ENCODE data around the gene C5orf58. TPM values are rescaled to one million over a fixed set of nuclear protein-coding genes. Genes with fewer than 3 reads are reported as not detected.

The C5orf58 gene, protein sequence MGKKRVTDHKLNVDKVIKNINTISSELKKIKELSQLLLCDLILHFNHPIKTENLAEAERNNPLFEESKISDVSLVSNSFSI
- not detected for total RNA-seq

DNA sequence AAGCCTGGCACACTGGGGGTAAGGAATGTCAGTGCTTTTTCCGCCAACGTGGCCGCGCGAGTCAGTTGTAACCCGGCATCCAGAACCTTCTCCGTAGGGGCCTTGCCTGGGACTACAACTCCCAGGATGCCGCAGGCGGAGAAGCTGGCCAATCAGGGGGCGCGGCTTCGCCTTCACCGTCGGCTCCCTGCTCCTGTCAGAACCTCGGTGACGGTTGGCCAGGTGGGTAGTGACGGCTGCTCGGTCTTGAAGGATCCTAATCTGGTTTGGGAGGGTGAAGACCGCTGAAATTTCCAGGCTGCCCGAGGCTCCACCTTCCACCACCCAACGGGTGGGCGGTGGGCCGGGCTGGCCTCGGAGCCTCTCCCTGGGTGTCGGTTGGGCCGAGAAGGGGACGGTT is at the start of gene C5orf58:
Gene C5orf58 (plus strand): TSS at position 200 of the 400 bp plus-strand sequence. CDS start 1,992 bp downstream, outside the sequence.
- Mint-ChIP-seq H3K27me3 (ENCODE audit: low read depth) (no peaks in the 10 kb centered on the region), H3K9me3 (no peaks in the 10 kb centered on the region), H3K27ac (no peak within 1 kb of the TSS), H3K36me3 (ENCODE audit: low read depth) (no peaks in the 10 kb centered on the region), H3K4me1 (ENCODE audit: low read depth) (peaks cover 2% of the 10 kb centered on the region), H3K4me3 (no peak within 1 kb of the TSS)
- DNase-seq: no peak
- intact Hi-C loops (cut with micrococcal nuclease): no loop called here
- CTCF ChIA-PET: interaction anchor here (1.0 kb wide), 1 partner anchor 107 kb away, joined by 4 read pairs; no protein-coding TSS in a partner anchor

DNA sequence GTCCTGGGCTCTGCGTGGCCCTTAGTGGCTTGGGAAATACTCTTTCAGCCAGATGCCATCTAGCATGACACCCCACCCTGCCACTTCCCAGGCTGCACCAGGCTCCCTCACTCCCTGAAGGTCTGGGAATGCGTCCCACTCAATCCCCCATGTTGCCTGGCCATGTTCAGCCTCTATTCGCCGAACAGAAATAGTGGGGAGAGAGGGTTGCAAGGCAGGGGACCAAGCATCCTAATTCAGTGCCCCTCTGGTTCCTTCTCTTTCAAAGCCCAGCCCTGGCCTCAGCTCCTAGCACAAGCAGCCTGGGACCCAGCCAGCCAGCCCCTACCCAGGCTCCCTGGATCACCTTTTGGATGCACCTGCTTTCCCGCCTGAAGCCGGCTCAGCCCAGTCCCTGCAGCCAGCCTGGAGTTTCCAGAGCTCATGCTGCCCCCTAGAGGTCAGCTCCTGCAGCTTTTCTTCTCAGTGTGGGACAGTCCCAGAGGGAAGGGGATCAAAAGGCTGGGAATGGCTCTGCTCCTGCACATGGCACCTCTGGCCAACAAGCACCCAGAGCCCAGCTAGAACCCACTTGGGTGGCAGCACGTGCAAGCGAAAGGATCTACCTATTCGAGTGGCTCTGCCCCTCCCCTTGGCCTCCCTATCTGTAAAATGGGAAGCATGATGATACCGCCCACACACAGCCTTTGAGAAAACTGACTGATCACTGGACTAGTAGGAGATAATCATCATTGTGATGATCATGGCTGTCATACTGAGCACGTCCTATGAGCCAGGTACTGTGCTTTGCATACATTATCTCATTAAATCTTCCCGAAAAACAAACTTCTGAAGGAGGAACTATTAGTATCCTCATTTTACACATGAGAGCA is 48.7 kb upstream of the C5orf58 start:
- Mint-ChIP-seq H3K4me1 (ENCODE audit: low read depth) (no peaks in the 10 kb centered on the region), H3K36me3 (ENCODE audit: low read depth) (no peaks in the 10 kb centered on the region), H3K27ac (no peak overlapping the region), H3K4me3 (no peak overlapping the region), H3K27me3 (ENCODE audit: low read depth) (no peaks in the 10 kb centered on the region), H3K9me3 (no peaks in the 10 kb centered on the region)
- intact Hi-C loops (cut with micrococcal nuclease): loop anchor here (1.0 to 10.0 kb wide), 3 partner anchors 84 to 1199 kb away; no protein-coding TSS in a partner anchor
- CTCF ChIA-PET: interaction anchor here (0.7 to 3.6 kb wide), 27 partner anchors 10 to 251 kb away, joined by 3 to 32 read pairs (median 3); no protein-coding TSS in a partner anchor
- DNase-seq: peak; percentile 76

DNA sequence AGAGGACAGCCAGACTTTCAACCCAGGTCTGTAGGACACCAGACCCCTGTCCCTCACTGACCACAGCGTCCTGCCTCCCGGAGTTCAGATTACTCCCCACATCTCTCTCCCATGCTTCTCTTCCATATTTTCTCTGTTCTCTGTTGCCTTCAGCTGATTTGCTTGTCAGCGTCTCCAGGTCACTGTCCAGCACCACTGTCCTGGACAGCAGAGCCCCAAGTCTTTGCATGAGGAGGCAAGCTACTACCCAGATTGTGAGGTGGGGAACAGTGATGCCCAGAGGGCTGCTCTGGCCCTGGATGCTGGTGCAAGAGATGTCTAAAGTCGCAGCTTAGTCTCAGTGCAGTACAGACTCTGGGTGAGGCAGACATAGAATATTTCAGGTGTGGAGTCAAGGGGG is 48.0 kb upstream of the C5orf58 start:
- H3K36me3 Mint-ChIP-seq (ENCODE audit: low read depth): no peaks in the 10 kb centered on the region
- no peaks in the 10 kb centered on the region for H3K9me3 Mint-ChIP-seq
- H3K27me3 Mint-ChIP-seq (ENCODE audit: low read depth): no peaks in the 10 kb centered on the region
- no peak for DNase-seq
- no peak overlapping the region for H3K27ac Mint-ChIP-seq
- CTCF ChIA-PET: interaction anchor here (0.7 to 3.6 kb wide), 16 partner anchors 10 to 241 kb away, joined by 3 to 32 read pairs (median 4); no protein-coding TSS in a partner anchor
- H3K4me1 Mint-ChIP-seq (ENCODE audit: low read depth): no peaks in the 10 kb centered on the region
- no peak overlapping the region for H3K4me3 Mint-ChIP-seq
- intact Hi-C loops (cut with micrococcal nuclease): loop anchor here (1.0 to 10.0 kb wide), 3 partner anchors 84 to 1200 kb away; no protein-coding TSS in a partner anchor

DNA sequence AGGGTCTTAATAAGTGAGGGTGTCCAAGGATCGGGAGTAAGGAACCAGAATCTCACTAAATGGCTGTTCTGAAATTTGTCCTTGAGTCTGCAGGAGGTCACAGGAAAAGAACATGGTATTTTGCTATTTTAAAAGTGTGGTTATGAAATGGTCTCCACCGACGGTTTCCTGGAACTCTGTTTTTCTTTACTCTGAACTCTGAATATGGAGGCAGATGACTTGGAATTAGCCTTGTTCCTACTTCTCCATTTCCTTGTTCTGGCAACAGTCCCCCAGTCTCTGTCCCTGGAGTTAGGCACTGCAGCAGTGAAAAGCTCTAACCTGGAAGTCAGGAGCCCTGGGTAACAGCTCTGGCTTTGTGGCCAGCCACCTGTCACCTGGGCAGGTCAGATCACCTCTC is 46.6 kb upstream of the C5orf58 start:
- no peak overlapping the region for H3K4me3 Mint-ChIP-seq
- no peaks in the 10 kb centered on the region for H3K9me3 Mint-ChIP-seq

DNA sequence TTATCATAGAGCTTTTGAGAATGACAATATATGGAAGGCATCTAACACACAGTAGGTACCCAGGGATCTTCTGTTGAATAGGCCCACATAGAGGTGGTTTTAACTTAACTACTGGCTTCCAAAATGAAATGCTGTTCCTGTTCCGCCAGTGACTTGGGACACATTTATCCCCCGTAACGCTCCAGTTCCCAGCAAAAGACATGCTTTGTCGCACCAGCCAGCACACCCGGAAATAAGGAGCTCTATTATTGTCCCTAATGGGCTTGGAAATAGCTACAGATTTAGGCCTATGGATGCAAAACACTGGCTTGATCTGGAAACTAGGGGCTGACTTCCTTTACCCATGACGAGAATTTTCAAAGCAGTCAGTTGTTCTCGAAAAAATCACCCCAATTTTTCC is 45.9 kb upstream of the C5orf58 start:
- no peak for DNase-seq
- intact Hi-C loops (cut with micrococcal nuclease): loop anchor here (10.0 kb wide), 1 partner anchor 1202 kb away; no protein-coding TSS in a partner anchor
- CTCF ChIA-PET: interaction anchor here (3.6 kb wide), 1 partner anchor 10 kb away, joined by 18 read pairs; no protein-coding TSS in a partner anchor
- Mint-ChIP-seq H3K27me3 (ENCODE audit: low read depth) (no peaks in the 10 kb centered on the region), H3K36me3 (ENCODE audit: low read depth) (no peaks in the 10 kb centered on the region), H3K27ac (no peak overlapping the region), H3K9me3 (no peaks in the 10 kb centered on the region), H3K4me1 (ENCODE audit: low read depth) (no peaks in the 10 kb centered on the region), H3K4me3 (no peak overlapping the region)

More for the DNA sequence above, 46.6 kb upstream of the C5orf58 start:
- no peak for DNase-seq
- CTCF ChIA-PET: interaction anchor here (1.3 to 3.6 kb wide), 4 partner anchors 8 to 86 kb away, joined by 3 to 32 read pairs (median 12); no protein-coding TSS in a partner anchor
- intact Hi-C loops (cut with micrococcal nuclease): loop anchor here (10.0 kb wide), 1 partner anchor 1201 kb away; no protein-coding TSS in a partner anchor
- Mint-ChIP-seq H3K27me3 (ENCODE audit: low read depth) (no peaks in the 10 kb centered on the region), H3K36me3 (ENCODE audit: low read depth) (no peaks in the 10 kb centered on the region), H3K27ac (no peak overlapping the region), H3K4me1 (ENCODE audit: low read depth) (no peaks in the 10 kb centered on the region)

DNA sequence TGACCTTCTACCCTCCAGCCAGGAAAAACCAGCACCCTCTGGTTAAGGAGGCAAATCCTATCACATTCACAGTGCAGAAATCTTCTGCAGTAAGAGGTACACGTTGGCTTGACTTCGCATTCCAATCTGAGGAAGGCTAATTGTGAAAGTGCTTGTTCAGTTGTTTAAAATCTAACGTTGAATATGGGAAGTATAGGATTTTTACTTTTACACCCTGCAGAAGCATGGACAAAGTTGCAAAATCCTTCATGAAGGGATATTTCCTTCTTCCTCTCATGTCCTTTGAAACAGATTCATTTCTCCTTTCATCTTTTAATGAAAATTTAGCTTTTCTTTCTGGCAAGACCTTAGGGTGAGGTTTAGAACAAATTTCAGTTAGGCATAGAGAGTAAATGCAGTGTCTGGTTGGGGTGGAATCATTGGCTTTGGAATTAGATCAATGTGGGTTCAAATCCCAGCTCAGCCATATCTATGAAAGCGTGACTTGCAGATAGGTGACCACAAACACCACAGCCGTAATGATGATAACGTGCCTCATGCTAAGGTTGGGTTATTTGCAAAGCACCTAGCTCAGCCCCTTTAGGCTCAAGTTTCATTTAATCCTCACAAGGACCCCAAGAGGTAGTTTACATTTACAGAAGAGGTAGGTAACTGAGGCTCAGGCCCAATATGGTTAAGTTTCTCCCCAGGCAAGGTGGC is 42.2 kb upstream of the C5orf58 start:
- intact Hi-C loops (cut with micrococcal nuclease): no loop called here
- H3K9me3 Mint-ChIP-seq: no peaks in the 10 kb centered on the region
- no peak for DNase-seq

DNA sequence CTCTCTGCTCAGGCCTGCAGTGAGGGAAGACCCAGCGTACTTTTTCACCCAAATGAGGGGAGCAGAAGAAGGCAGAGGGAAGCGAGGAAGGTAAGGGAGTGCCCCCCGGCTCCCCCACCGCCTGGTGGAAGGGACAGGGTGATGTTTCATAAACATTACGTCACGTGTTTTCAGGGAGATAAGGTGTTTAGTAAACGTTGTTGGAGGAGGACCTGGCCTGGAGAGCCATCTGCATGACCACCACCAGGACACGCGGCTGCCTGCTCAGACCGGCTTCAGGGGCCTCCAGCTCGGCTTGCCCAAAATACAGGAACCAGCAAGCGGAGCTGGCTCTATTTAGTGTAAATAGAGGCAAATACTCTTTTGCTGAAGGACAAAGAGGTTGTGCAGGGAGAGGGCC is 40.0 kb upstream of the C5orf58 start:
- Mint-ChIP-seq H3K27me3 (ENCODE audit: low read depth) (no peaks in the 10 kb centered on the region), H3K36me3 (ENCODE audit: low read depth) (no peaks in the 10 kb centered on the region), H3K9me3 (no peaks in the 10 kb centered on the region), H3K4me3 (no peak overlapping the region), H3K27ac (no peak overlapping the region), H3K4me1 (ENCODE audit: low read depth) (no peaks in the 10 kb centered on the region)
- CTCF ChIA-PET: interaction anchor here (1.0 kb wide), 1 partner anchor 92 kb away, joined by 4 read pairs; no protein-coding TSS in a partner anchor
- intact Hi-C loops (cut with micrococcal nuclease): no loop called here
- no peak for DNase-seq

More for the DNA sequence above, 42.2 kb upstream of the C5orf58 start:
- no peaks in the 10 kb centered on the region for H3K4me1 Mint-ChIP-seq (ENCODE audit: low read depth)
- H3K27ac Mint-ChIP-seq: no peak overlapping the region
- CTCF ChIA-PET: interaction anchor here (1.0 kb wide), 1 partner anchor 194 kb away, joined by 3 read pairs; no protein-coding TSS in a partner anchor
- no peaks in the 10 kb centered on the region for H3K27me3 Mint-ChIP-seq (ENCODE audit: low read depth)
- H3K36me3 Mint-ChIP-seq (ENCODE audit: low read depth): no peaks in the 10 kb centered on the region
- H3K4me3 Mint-ChIP-seq: no peak overlapping the region

DNA sequence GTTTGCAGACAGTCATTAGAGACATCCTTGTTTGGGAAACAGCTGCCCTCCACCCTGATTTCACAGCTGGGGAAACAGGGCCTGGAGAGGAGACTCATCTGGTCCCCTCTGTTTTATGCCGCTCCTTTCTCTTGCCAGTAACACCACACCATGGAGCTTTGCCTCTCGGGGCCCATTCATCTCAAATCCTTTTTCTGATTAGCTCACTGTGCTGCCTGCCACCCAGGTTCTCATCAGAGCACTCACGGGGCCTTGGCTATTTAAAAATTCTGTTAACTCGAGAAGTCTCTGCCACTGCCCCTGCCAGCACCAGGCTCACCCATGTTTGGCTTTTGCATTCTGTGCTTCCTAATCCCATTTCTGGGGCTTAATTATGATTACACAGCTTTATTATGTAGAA is 36.8 kb upstream of the C5orf58 start:
- Mint-ChIP-seq H3K27me3 (ENCODE audit: low read depth) (no peaks in the 10 kb centered on the region), H3K4me3 (no peak overlapping the region), H3K4me1 (ENCODE audit: low read depth) (no peaks in the 10 kb centered on the region), H3K36me3 (ENCODE audit: low read depth) (no peaks in the 10 kb centered on the region), H3K27ac (no peak overlapping the region), H3K9me3 (no peaks in the 10 kb centered on the region)
- intact Hi-C loops (cut with micrococcal nuclease): no loop called here
- CTCF ChIA-PET: interaction anchor here (0.7 to 2.7 kb wide), 6 partner anchors 10 to 97 kb away, joined by 3 to 18 read pairs (median 4); no protein-coding TSS in a partner anchor
- no peak for DNase-seq

DNA sequence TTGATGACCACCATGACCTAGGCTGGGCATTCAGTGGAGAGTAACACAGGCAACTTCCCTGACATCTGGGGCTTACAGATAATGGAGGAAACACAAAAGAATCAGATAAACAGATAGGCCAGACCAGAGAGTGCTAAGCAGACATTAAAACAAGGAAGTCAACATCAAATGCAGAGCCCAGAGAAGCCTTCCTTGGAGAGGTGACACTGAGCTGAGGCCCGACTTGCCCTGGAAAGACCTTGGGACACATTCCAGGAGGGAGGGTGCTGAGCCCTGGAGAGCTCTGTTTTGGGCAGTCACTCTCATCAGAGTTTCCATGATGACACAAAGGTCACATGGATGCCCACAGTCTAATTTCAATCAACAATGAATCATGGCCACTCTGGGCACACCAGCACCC is 31.9 kb upstream of the C5orf58 start:
- intact Hi-C loops (cut with micrococcal nuclease): no loop called here
- DNase-seq: no peak
- CTCF ChIA-PET: interaction anchor here (1.2 kb wide), 1 partner anchor 433 kb away, joined by 3 read pairs; no protein-coding TSS in a partner anchor
- no peaks in the 10 kb centered on the region for H3K27me3 Mint-ChIP-seq (ENCODE audit: low read depth)
- H3K9me3 Mint-ChIP-seq: no peaks in the 10 kb centered on the region
- H3K36me3 Mint-ChIP-seq (ENCODE audit: low read depth): no peaks in the 10 kb centered on the region
- H3K27ac Mint-ChIP-seq: no peak overlapping the region
- H3K4me3 Mint-ChIP-seq: no peak overlapping the region
- H3K4me1 Mint-ChIP-seq (ENCODE audit: low read depth): no peaks in the 10 kb centered on the region

DNA sequence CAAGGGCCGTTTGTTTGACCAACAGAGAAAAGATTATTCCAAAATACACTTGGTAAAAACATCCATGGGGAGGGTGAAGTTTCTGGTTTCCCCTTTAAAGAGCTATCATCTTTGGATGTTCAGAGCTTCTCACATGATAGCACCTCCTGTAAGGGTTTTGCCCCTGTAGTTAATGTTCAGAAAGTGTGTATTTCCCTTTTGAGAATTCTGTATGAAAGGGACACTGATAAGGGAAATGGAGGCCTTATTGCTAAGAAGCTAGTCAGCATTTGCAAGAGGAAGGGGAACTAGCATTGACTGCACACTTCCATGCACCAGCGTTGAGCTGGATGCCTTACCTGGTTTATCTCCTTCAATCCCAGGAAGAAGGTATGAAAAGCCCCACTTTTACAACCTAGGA is 31.5 kb upstream of the C5orf58 start:
- Mint-ChIP-seq H3K4me3 (no peak overlapping the region), H3K9me3 (no peaks in the 10 kb centered on the region), H3K36me3 (ENCODE audit: low read depth) (no peaks in the 10 kb centered on the region), H3K27ac (no peak overlapping the region), H3K27me3 (ENCODE audit: low read depth) (no peaks in the 10 kb centered on the region), H3K4me1 (ENCODE audit: low read depth) (no peaks in the 10 kb centered on the region)
- intact Hi-C loops (cut with micrococcal nuclease): no loop called here
- CTCF ChIA-PET: interaction anchor here (0.6 to 1.3 kb wide), 3 partner anchors 18 to 433 kb away, joined by 3 to 4 read pairs (median 3); no protein-coding TSS in a partner anchor
- no peak for DNase-seq

DNA sequence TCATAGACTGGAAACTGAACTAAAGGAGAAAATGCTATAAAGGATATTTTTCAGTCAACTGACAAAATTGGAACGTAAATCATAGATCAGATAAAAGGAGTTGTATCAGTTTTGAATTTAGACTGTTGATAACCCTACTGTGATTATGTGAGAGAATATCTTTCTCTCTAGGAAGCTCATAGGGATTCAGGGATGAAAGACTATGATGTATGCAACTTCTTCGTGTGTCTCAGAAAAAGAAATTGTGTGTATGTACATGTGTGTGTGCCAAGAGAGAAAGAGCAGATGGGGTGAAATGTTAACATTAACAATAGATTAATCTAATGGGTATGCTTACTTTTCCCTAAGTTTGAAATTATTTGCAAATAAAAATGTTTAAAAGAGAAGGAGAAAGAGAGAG is 30.7 kb upstream of the C5orf58 start:
- Mint-ChIP-seq H3K36me3 (ENCODE audit: low read depth) (no peaks in the 10 kb centered on the region), H3K9me3 (no peaks in the 10 kb centered on the region), H3K27me3 (ENCODE audit: low read depth) (no peaks in the 10 kb centered on the region), H3K4me3 (no peak overlapping the region), H3K4me1 (ENCODE audit: low read depth) (no peaks in the 10 kb centered on the region), H3K27ac (no peak overlapping the region)
- intact Hi-C loops (cut with micrococcal nuclease): no loop called here
- CTCF ChIA-PET: interaction anchor here (1.3 kb wide), 1 partner anchor 18 kb away, joined by 3 read pairs; no protein-coding TSS in a partner anchor
- no peak for DNase-seq

DNA sequence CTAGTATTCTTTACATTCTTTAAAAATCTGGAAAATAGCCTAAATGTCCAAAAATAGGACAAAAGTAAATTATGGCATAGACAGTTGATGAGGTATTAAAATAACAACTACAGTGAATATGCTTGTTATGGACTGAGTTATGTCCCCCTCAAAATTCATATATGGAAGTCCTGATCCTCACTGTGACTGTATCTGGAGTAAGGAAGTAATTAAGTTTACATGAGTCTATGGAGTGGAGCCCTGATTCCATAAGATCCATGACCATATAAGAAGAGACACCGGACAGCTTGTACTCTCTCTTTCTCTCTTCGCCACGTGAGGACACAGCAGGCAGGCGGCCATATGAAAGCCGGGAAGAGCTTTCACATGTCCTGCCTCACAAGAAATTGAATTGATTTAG is 28.6 kb upstream of the C5orf58 start:
- no peaks in the 10 kb centered on the region for H3K9me3 Mint-ChIP-seq
- no peak overlapping the region for H3K4me3 Mint-ChIP-seq
- H3K27me3 Mint-ChIP-seq (ENCODE audit: low read depth): no peaks in the 10 kb centered on the region
- no peaks in the 10 kb centered on the region for H3K36me3 Mint-ChIP-seq (ENCODE audit: low read depth)
- DNase-seq: no peak
- no peaks in the 10 kb centered on the region for H3K4me1 Mint-ChIP-seq (ENCODE audit: low read depth)
- intact Hi-C loops (cut with micrococcal nuclease): no loop called here
- CTCF ChIA-PET: no interaction called here
- no peak overlapping the region for H3K27ac Mint-ChIP-seq
